ENCODE results near the gene HSD17B11. TPM values are rescaled to one million over a fixed set of nuclear protein-coding genes. Genes with fewer than 3 reads are reported as not detected.

Gene HSD17B11
- total RNA-seq, 2 donors from 2014 or later = 18.3 to 22.7 TPM

DNA sequence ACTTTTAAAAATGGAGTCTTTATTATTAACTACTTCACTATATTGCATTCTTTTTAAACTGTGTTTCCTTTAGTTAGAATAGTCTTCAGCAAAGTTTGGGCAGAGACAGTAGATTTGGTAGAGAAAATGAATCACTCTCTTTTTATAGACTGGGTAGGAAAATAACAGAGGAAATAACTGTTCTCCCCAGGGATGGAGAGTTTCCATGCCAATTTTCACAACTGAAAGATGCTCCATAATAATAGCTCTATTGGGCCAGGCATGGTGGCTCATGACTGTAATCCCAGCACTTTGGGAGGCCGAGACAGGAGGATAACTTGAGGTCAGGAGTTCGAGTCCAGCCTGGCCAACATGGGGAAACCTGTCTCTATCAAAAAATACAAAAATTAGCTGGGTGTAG, 81.4 kb downstream of the HSD17B11 start:
- WGBS, 2 experiments (ENCODE audit: insufficient coverage in 1 of 2, insufficient read length in 1 of 2) = 86 to 100% methylated on average over 1 to 2 of the region's 2 CpGs
- H3K9me3 ChIP-seq (ENCODE audit: control insufficient read depth, low read length) = no peaks in the 10 kb centered on the region
- Mint-ChIP-seq H3K9me3 (no peaks in the 10 kb centered on the region), H3K36me3 (ENCODE audit: low read depth) (no peaks in the 10 kb centered on the region), H3K27ac (no peak overlapping the region), H3K27me3 (ENCODE audit: insufficient read depth) (no peaks in the 10 kb centered on the region), H3K4me3 (no peak overlapping the region), H3K4me1 (no peaks in the 10 kb centered on the region)
- no peak for DNase-seq
- H3K27me3 ChIP-seq (ENCODE audit: control insufficient read depth, insufficient read depth, low read length, poor library complexity, severe bottlenecking) = no peaks in the 10 kb centered on the region
- TF ChIP-seq, protein P1, sequence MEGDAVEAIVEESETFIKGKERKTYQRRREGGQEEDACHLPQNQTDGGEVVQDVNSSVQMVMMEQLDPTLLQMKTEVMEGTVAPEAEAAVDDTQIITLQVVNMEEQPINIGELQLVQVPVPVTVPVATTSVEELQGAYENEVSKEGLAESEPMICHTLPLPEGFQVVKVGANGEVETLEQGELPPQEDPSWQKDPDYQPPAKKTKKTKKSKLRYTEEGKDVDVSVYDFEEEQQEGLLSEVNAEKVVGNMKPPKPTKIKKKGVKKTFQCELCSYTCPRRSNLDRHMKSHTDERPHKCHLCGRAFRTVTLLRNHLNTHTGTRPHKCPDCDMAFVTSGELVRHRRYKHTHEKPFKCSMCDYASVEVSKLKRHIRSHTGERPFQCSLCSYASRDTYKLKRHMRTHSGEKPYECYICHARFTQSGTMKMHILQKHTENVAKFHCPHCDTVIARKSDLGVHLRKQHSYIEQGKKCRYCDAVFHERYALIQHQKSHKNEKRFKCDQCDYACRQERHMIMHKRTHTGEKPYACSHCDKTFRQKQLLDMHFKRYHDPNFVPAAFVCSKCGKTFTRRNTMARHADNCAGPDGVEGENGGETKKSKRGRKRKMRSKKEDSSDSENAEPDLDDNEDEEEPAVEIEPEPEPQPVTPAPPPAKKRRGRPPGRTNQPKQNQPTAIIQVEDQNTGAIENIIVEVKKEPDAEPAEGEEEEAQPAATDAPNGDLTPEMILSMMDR (conservative IDR thresholded peaks at IDR 0.05) = no peak
- no peaks in the 10 kb centered on the region for H3K36me3 ChIP-seq (ENCODE audit: control insufficient read depth, insufficient read depth, low read length)
- H3K9ac ChIP-seq (ENCODE audit: extremely low read depth, low read length, poor library complexity, severe bottlenecking) = no peak overlapping the region
- no peaks in the 10 kb centered on the region for H3K4me1 ChIP-seq (ENCODE audit: control insufficient read depth, insufficient read depth, low read length)
- H3K4me3 ChIP-seq (ENCODE audit: low read length) = no peak overlapping the region
- H3K27ac ChIP-seq (ENCODE audit: low read depth, low read length) = no peak overlapping the region

DNA sequence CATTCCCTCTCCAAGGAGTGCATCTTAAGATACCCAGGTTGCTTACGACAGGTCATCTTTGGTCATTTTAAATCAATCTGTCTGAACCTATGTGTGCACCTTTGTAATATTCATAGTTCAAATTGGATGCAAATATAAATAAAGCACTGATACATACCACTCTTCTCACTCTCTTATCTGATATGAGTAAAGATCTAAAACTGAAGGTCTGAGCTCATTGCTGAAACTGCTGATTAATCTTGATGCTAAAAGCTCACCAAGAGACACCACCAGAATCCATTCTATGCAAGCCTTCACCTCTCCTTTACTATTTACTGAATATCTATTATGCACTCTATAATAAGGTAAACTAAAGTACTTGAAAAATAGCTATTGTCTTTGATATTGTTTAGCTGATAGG, 84.9 kb downstream of the HSD17B11 start:
- no peak overlapping the region for H3K4me3 ChIP-seq (ENCODE audit: low read length)
- no peak overlapping the region for H3K27ac ChIP-seq (ENCODE audit: low read depth, low read length)
- H3K36me3 Mint-ChIP-seq (ENCODE audit: low read depth) = no peaks in the 10 kb centered on the region
- TF ChIP-seq, protein P1 (conservative IDR thresholded peaks at IDR 0.05) = no peak
- H3K9ac ChIP-seq (ENCODE audit: extremely low read depth, low read length, poor library complexity, severe bottlenecking) = no peak overlapping the region
- H3K9me3 ChIP-seq (ENCODE audit: control insufficient read depth, low read length) = no peaks in the 10 kb centered on the region
- H3K4me1 ChIP-seq (ENCODE audit: control insufficient read depth, insufficient read depth, low read length) = no peaks in the 10 kb centered on the region
- no peaks in the 10 kb centered on the region for H3K27me3 Mint-ChIP-seq (ENCODE audit: insufficient read depth)
- no peak overlapping the region for H3K27ac Mint-ChIP-seq
- no peaks in the 10 kb centered on the region for H3K4me1 Mint-ChIP-seq
- no peaks in the 10 kb centered on the region for H3K9me3 Mint-ChIP-seq
- WGBS, 2 experiments (ENCODE audit: insufficient coverage in 1 of 2, insufficient read length in 1 of 2) = 96 to 100% methylated on average over 1 of the region's 1 CpG
- DNase-seq = no peak
- no peaks in the 10 kb centered on the region for H3K27me3 ChIP-seq (ENCODE audit: control insufficient read depth, insufficient read depth, low read length, poor library complexity, severe bottlenecking)
- no peak overlapping the region for H3K4me3 Mint-ChIP-seq
- H3K36me3 ChIP-seq (ENCODE audit: control insufficient read depth, insufficient read depth, low read length) = no peaks in the 10 kb centered on the region

DNA sequence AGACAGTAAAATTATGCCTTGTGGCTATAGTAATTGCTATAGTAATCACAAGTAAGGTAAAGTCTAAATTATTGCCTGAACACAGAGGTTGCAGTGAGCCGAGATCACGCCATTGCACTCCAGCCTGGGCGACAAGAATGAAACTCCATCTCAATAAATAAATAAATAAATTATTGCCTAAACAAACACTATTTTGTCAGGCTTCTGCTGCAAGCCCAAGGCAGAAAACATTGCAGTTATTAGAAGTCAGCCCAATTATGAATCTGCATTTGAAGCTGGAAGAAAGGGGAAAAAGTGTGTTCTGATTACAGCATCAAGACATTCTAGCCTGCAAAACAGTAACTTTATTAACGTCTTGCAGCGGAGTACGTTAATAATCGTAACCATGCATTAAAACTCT, 85.4 kb downstream of the HSD17B11 start:
- TF ChIP-seq, protein P1 (conservative IDR thresholded peaks at IDR 0.05) = no peak
- no peaks in the 10 kb centered on the region for H3K36me3 Mint-ChIP-seq (ENCODE audit: low read depth)
- no peak overlapping the region for H3K4me3 Mint-ChIP-seq
- Histone ChIP-seq H3K27ac (ENCODE audit: low read depth, low read length) (no peak overlapping the region), H3K4me1 (ENCODE audit: control insufficient read depth, insufficient read depth, low read length) (no peaks in the 10 kb centered on the region), H3K27me3 (ENCODE audit: control insufficient read depth, insufficient read depth, low read length, poor library complexity, severe bottlenecking) (no peaks in the 10 kb centered on the region), H3K36me3 (ENCODE audit: control insufficient read depth, insufficient read depth, low read length) (no peaks in the 10 kb centered on the region), H3K9me3 (ENCODE audit: control insufficient read depth, low read length) (no peaks in the 10 kb centered on the region), H3K9ac (ENCODE audit: extremely low read depth, low read length, poor library complexity, severe bottlenecking) (no peak overlapping the region), H3K4me3 (ENCODE audit: low read length) (no peak overlapping the region)
- H3K27ac Mint-ChIP-seq = no peak overlapping the region
- DNase-seq = no peak
- WGBS, 2 experiments (ENCODE audit: insufficient coverage in 1 of 2, insufficient read length in 1 of 2) = 89 to 96% methylated on average over 4 to 5 of the region's 7 CpGs
- no peaks in the 10 kb centered on the region for H3K27me3 Mint-ChIP-seq (ENCODE audit: insufficient read depth)
- H3K4me1 Mint-ChIP-seq = no peaks in the 10 kb centered on the region
- H3K9me3 Mint-ChIP-seq = no peaks in the 10 kb centered on the region

Data from endodermal cell (in vitro differentiated cells).